SK-N-SH treated with all-trans-retinoic acid at 6 μM for 48 hours (cell line): ENCODE data around the gene CD86.

Source experiments
- CREB5 ChIP-seq: fragments of 250-450 bp; sonication (Bioruptor Pico); IDR thresholded peaks from 2 replicates; pipeline ENCODE4 v1.5.1; 2020; ENCODE audit warnings: low read depth, mild to moderate bottlenecking, moderate library complexity
- ISL1 ChIP-seq: fragments of 250-450 bp; sonication (Bioruptor Pico); IDR thresholded peaks from 2 replicates; pipeline ENCODE4 v2.1.2; 2022; ENCODE audit warnings: mild to moderate bottlenecking, moderate library complexity
- TF ChIP-seq, protein P1 (sequence below): fragments of 250-450 bp; sonication (Bioruptor Pico); IDR thresholded peaks from 2 replicates; pipeline ENCODE4 v1.8.0; 2020; ENCODE audit warnings: mild to moderate bottlenecking, moderate library complexity, borderline replicate concordance

GRCh38 chr3:122081543-122082247 is 26.5 kb downstream of the CD86 start:
- TF ChIP-seq ISL1 (CRISPR knock-in tag) (no peak), CREB5 (no peak)
- TF ChIP-seq, protein P1, sequence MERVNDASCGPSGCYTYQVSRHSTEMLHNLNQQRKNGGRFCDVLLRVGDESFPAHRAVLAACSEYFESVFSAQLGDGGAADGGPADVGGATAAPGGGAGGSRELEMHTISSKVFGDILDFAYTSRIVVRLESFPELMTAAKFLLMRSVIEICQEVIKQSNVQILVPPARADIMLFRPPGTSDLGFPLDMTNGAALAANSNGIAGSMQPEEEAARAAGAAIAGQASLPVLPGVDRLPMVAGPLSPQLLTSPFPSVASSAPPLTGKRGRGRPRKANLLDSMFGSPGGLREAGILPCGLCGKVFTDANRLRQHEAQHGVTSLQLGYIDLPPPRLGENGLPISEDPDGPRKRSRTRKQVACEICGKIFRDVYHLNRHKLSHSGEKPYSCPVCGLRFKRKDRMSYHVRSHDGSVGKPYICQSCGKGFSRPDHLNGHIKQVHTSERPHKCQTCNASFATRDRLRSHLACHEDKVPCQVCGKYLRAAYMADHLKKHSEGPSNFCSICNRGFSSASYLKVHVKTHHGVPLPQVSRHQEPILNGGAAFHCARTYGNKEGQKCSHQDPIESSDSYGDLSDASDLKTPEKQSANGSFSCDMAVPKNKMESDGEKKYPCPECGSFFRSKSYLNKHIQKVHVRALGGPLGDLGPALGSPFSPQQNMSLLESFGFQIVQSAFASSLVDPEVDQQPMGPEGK (CRISPR knock-in tag) = no peak
